Stimulated activated CD8-positive, alpha-beta memory T cell treated with anti-CD3 and anti-CD28 coated beads, Interleukin-2, amount 100 ng/mL, for 48 hours (primary cell): ENCODE results near the gene CREBL2.
"Not testable (repeated sequence)": the region's sequence is repeated elsewhere in the genome, so short reads cannot be mapped to it uniquely, and the experiment has no call there.

Source experiments
- DNase-seq, 2 donors: peaks; one replicate each; pipeline ENCODE4 v3.0.0-alpha.2; 2020; ENCODE audit warnings: low read depth in 2 of 2

The CREBL2 gene

DNA sequence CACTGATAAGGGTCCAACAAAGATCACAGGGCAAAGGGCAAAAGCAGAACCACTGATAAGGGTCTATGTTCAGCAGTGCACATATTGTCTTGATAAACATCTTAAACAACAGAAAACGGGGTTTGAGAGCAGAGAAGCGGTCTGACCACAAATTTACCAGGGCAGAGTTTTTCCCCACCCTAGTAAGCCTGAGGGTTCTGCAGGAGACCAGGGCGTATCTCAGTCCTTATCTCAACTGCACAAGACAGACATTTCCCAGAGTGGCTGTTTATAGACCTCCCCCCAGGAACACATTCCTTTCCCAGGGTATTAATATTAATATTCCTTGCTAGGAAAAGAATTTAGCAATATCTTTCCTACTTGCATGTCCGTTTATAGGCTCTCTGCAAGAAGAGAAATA is 28.3 kb downstream of the CREBL2 start:
- DNase-seq = not testable (repeated sequence)

- no peak for DNase-seq
Observed at GRCh38 chr12:12641650-12642049, 30.0 kb downstream of the CREBL2 start.

- no peak for DNase-seq
Observed at GRCh38 chr12:12642916-12643315, 31.2 kb downstream of the CREBL2 start.

GRCh38 chr12:12645485-12645884 is 33.8 kb downstream of the CREBL2 start:
- DNase-seq = no peak

GRCh38 chr12:12645968-12646367 is 34.3 kb downstream of the CREBL2 start:
- not testable (repeated sequence) for DNase-seq

GRCh38 chr12:12646483-12647072 is 34.9 kb downstream of the CREBL2 start:
- DNase-seq = no peak

DNA sequence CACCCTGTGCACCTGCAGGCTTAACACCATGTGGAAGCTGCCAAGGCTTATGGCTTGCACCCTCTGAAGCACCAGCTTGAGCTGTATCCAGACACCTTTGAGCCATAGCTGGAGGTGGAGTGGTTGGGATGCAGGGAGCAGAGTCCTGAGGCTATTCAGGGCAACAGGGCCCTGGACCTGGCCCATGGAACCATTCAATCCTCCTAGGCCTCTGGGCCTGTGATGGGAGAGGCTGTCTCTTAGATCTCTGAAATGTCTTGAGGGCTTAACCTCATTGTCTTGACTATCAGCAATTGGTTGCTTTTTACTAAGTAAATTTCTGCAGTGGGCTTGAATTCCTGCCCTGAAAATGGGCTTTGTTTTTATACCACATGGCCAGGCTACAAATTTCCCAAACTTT is 36.6 kb downstream of the CREBL2 start:
- no peak for DNase-seq

- DNase-seq = no peak
Observed at GRCh38 chr12:12648951-12649650, 37.4 kb downstream of the CREBL2 start.

DNA sequence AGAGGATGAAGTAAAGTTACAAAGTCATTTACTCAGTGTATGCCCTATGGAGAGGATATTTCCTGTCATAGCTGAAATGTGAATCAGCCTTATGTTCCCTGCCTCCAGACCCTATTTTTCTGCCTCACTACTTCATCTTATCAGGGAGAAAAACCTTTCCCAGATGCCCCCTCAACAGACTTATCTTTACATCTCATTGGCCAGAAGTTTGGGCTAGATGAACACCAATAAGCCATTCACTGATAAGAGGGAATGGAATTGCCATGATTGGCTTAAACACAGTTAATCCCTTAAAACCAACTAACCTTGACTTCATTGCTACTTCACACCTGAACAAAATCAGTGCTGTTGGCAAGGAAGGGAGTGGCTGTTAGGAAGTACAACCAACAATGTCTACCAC is 40.1 kb downstream of the CREBL2 start:
- DNase-seq = no peak

- DNase-seq = not testable (repeated sequence)
Observed at GRCh38 chr12:12652704-12653103, 41.0 kb downstream of the CREBL2 start.

DNA sequence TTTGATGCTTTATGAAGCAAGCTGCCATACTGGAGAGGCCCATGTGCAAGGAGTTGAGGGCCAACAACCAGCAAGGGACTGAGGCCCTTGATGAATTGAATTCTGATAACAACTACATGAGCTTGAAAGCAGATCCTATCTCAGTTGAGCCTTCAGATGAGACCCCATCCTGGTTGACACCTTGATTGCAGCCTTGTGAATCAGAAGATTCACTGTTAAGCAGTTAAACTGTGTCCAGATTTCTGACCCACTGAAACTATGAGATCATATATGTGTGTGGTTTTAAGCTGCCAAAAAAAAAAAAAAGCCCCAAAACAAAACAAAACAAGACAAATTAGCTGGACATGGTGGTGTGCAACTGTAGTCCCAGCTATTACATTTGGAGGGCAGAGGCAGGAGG is 42.2 kb downstream of the CREBL2 start:
- no peak for DNase-seq

DNA sequence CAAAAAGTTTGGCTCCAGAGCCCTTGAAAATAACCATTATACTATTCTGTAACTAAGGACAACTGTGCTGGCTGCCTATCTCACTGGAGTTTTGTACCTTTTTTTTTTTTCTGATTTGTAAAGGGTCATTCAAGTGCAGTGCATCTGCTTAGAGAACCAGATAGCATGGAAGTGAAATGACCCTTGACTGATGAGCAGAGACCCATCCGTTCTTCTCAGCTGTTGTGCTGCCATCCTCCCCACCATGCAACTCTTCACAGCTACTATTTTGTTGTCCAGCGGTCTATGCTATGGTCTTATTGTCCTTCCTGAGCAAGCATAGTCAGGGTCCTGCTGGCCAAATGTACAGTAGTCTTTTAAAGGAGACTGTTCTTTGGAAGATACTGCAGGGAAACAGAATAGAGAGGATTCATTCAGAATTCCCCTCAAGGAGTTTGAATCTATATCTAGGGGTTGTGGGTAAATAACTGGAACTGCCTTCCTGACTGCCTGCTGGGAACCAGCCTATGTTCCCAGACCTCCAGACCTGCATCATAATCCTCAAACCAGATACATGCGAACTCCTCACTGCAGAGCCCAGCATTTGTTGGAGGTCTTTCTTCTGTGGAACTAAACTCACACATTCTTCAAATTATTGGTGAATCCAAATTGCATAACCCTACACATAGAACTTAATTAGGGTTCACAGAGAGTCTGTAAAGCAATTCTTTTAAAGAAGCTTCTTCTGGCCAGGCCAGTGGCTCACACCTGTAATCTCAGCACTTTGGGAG is 43.2 kb downstream of the CREBL2 start:
- DNase-seq = no peak

DNA sequence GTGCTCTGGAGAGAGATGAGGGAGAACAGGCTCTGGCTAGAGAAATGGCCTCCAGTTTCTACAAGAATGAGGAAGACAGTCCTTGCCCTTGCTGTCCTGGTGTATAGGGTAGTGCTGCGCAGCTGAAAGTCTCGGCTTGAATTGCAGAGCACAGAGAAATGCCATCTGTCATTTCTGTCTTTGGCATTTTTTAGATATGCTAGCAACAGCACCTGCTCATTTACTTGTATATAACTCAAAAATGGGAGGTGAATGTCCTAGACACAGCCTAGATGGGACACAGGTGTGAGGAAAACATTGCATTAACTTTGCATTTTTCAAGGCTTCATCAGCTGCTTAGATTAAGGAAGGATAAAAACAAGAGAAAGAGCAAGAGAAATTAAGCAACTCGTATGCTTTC is 48.5 kb downstream of the CREBL2 start:
- DNase-seq = no peak

GRCh38 chr12:12661086-12661856 is 49.6 kb downstream of the CREBL2 start:
- no peak for DNase-seq

- DNase-seq = no peak
Observed at GRCh38 chr12:12663644-12664294, 52.1 kb downstream of the CREBL2 start.

GRCh38 chr12:12665194-12665593 is 53.5 kb downstream of the CREBL2 start:
- no peak for DNase-seq

DNA sequence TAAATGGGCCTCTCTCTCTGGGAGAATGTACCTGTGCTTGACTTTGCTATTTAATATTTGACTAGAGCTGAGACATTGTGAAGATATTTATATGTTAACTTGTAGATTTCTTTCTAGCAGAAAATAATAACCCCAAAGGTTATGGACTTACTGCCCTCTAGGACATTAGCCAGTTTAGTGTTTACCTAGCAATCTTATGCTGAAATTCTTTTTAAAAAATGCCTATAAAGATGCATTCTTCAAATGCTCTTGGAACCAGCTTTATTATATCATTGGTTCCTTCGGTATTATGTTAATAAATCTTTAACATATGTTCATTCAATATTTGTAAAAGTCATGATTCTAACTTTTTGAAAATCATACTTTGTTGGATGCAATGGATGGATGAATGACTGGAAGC is 56.3 kb downstream of the CREBL2 start:
- no peak for DNase-seq

DNA sequence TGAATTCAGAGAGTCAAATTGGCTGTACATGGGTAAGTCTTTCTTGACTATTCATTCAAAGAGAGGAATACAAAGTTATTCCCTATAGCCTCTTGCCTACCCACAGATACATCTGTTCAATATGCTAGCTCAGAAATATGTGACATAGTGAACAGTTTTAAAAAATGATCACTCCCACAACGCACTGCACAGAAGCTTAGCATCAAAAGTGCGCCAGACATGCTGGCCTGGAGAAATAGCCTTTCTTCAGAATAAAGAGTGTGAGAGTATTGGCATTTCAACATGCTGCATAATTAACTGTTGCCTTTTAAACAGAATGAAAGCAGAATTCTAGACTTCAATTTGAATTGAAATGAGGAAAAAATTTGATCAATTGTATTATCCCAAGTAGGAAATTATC is 57.3 kb downstream of the CREBL2 start:
- DNase-seq = no peak

DNA sequence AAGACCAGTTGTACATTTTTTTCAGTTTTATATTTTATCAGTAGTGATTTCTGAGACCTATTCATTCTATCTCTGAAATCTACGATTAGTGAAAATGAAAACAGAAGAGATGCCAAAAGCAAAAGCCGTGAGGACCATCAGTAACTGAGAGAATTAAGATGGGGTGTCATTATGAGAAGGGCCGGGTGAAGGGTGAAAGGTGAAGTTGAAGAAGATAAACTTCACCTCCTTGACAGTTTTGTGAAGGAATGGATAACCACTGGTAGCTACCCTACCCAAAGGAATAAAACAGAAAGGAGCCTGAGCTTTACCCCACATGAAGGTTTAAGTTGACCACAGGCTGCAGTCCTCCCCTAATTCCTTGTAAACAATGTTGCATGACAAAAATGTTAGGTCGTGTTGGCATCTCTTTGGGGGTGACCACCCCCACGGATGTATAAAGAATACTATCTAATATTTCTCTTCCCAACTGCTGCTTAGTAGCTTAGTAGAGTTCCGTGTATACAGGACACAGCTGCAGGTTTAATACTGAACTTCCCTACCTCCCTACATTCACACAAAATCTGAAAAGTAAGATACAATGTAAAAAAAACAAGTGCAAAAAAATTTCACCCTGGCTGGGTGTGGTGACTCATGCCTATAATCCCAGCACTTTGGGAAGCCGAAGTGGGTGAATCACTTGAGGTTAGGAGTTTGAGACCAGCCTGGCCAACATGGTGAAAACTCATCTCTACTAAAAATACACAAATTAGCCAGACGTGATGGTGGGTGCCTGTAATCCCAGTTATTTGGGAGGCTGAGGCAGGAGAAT is 60.4 kb downstream of the CREBL2 start:
- DNase-seq = no peak

GRCh38 chr12:12673296-12673695 is 61.6 kb downstream of the CREBL2 start:
- peak in 1 of 2 donors; percentile 24 for DNase-seq

GRCh38 chr12:12676605-12677004 is 64.9 kb downstream of the CREBL2 start:
- no peak for DNase-seq
